Pancreas (tissue), 10 donors: ENCODE data around the gene PLLP. TPM values are rescaled to one million over a fixed set of nuclear protein-coding genes. Genes with fewer than 3 reads are reported as not detected.
A peak's percentile ranks its signal among the peaks of the same experiment; 100 is the strongest.

ENCODE experiments used
- ATAC-seq, 4 donors: fragments of 200-7000 bp; cut with Tn5 transposase; one replicate each; pipeline versions ENCODE4 v1.8.0 to v1.9.1; 2020; ENCODE audit warnings: mild to moderate bottlenecking in 4 of 4, moderate library complexity in 4 of 4
- DNase-seq, 6 donors: peaks; one replicate each; pipeline ENCODE4 v3.0.0-alpha.2; 2020
- FAIRE-seq: peaks from 2 replicates; lab custom pipeline; 2012; peaks lifted over from hg19 to GRCh38; lab: Jason Lieb, UNC
- H3K27ac ChIP-seq, 4 donors: fragments of 200-600 bp; sonication (generic); 1 replicate in 3 of 4; 2 replicates in 1 of 4; pipeline versions ENCODE4 v1.5.0 to v1.8.0; 2020
- H3K27me3 ChIP-seq, 4 donors: fragments of 200-600 bp; one replicate each; pipeline ENCODE4 v1.8.0; 2021
- H3K36me3 ChIP-seq, 3 donors: fragments of 200-600 bp; sonication (generic) in 1 of 3; one replicate each; pipeline versions ENCODE4 v1.5.0 to v1.8.0; 2020 to 2021
- H3K4me1 ChIP-seq, 3 donors: fragments of 200-600 bp; one replicate each; pipeline ENCODE4 v1.8.0; 2021
- H3K4me3 ChIP-seq, 4 donors: fragments of 200-600 bp; sonication (generic) in 2 of 4; one replicate each; pipeline versions ENCODE4 v1.5.0 to v1.8.0; 2020 to 2021
- H3K9me3 ChIP-seq, 4 donors: fragments of 200-600 bp; one replicate each; pipeline ENCODE4 v1.8.0; 2021
- WGBS, 2 donors: extraction: QIAGEN DNeasy Blood & Tissue Kit; methylation state at CpG; one replicate each; pipeline ENCODE4 v1.1.7; 2013; 5-methylcytosine and 5-hydroxymethylcytosine counted together
- intact Hi-C, 3 donors: fragments of 100-400 bp; cut with DNase I; formaldehyde crosslinking; loops; one replicate each; pipeline versions ENCODE4 v1.11.1 to v1.14.2; 2022
- polyA plus RNA-seq, 2 donors: library from polyadenylated mRNA; stranded (reverse); fragments of 200-250 nt; gene quantifications; one replicate each; pipeline ENCODE4 v1.2.3, GENCODE V29; 2013
- total RNA-seq, 6 donors: library from RNA; stranded (reverse); fragmentation: NEBNext Ultra II Directional in 4 of 6; extraction: Animal tissue kit (Norgen Biotek cat#: 25700) in 4 of 6; gene quantifications; one replicate each; pipeline versions ENCODE4 v1.2.1 to v1.2.4, GENCODE V29; 2021 to 2023
- TF ChIP-seq, protein P1 (sequence below), 4 donors: fragments of 200-600 bp; sonication (generic) in 3 of 4; IDR thresholded peaks; one replicate each; pipeline versions ENCODE4 v1.5.0 to v1.8.0; 2021; ENCODE audit warnings: antibody characterized with exemption in 4 of 4
- donor health status: healthy with polysubstance abuse.
- donor health status: DM: no; HTN: no; CAD: no; lungs with moderate emphysema.
- donor health status: DM: no; HTN: no; CAD: no.
- donor health status: control.
- donor health status: control.
- donor health status: Bipolar disorder and iron deficiency.
- donor health status: DM: yes; HTN: yes; CAD: no.
- donor health status: DM: no; HTN: no; CAD: no.
- donor health status: DM: no; HTN: no; CAD: no.
- donor health status: DM: yes; HTN: yes; CAD: no.

The PLLP gene
- total and polyA plus RNA-seq, 8 donors: 10.8 to 34.3 (median 24.1) TPM

DNA sequence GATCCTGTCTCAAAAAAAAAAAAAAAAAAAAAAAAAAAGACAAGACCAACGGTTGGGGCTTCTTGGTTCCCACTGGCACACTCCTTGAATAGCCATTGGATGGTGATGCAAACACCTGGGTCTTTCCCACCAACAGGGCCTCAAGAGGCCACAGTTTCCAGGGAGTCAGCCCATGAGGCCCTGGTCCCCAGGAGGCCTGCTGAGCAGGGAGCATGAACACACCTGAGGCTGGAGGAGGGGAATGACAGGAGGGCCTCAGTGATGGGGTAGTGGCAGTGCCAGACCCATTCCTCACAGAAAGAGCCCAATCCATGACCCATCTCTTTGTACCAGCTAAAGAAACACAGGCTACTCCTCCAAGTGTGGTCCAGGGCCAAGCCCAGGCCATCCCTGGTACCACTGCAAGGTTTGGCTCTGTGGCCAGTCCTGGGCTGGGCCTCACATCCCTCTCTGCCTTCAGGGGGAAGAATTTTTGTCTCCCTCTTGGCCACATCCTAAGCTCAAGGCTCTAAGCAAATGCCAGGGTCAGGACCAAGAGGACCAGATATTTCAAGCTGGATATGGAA, 25.5 kb downstream of the PLLP start:
- 32 to 33% methylated on average over 1 of the region's 1 CpG for WGBS, 2 donors
- TF ChIP-seq, protein P1, sequence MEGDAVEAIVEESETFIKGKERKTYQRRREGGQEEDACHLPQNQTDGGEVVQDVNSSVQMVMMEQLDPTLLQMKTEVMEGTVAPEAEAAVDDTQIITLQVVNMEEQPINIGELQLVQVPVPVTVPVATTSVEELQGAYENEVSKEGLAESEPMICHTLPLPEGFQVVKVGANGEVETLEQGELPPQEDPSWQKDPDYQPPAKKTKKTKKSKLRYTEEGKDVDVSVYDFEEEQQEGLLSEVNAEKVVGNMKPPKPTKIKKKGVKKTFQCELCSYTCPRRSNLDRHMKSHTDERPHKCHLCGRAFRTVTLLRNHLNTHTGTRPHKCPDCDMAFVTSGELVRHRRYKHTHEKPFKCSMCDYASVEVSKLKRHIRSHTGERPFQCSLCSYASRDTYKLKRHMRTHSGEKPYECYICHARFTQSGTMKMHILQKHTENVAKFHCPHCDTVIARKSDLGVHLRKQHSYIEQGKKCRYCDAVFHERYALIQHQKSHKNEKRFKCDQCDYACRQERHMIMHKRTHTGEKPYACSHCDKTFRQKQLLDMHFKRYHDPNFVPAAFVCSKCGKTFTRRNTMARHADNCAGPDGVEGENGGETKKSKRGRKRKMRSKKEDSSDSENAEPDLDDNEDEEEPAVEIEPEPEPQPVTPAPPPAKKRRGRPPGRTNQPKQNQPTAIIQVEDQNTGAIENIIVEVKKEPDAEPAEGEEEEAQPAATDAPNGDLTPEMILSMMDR (IDR thresholded peaks at IDR 0.05): no peak
- H3K4me1 ChIP-seq: peaks cover 0 to 15% (median 12%) of the 10 kb centered on the region in 3 donors
- no peaks in the 10 kb centered on the region for H3K27me3 ChIP-seq
- FAIRE-seq: no peak
- H3K9me3 ChIP-seq: no peaks in the 10 kb centered on the region
- peak in 1 of 4 donors; percentile 35 for ATAC-seq
- intact Hi-C loops: no loop called here
- peak in 3 of 6 donors; percentile 0 to 39 (median 12) for DNase-seq
- no peak overlapping the region for H3K27ac ChIP-seq
- H3K36me3 ChIP-seq: peaks cover 0 to 27% (median 5%) of the 10 kb centered on the region in 3 donors
- H3K4me3 ChIP-seq: no peak overlapping the region

DNA sequence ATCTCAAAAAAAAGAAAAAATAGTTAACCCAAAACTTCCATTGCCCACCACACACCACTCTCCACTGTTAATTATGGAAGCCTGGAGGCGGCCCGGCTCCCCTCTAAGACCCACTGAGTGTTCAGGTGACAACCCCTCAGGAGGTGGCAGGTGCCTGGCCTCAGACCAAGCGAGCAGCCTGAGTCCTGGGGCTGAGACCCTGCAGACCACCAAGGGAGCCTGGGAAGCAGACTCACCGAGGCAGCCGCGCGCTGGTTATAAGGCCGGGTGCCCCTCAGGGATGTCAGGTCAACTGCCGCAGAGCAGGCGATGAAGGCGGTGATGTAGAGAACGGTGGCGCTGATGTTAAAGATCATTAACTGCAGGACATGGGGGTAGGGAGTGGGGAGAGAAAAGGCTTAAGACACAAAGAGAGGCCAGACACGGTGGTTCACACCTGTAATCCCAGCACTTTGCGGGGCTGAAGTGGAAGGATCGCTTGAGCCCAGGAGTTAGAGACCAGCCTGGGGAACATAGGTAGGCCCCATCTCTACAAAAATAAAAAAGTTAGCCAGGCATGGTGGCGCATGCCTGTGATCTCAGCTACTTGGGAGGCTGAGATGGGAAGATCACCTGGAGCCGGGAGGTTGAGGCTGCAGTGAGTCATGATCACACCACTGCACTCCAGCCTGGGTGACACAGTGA, 26.1 kb downstream of the PLLP start:
- TF ChIP-seq, protein P1 (IDR thresholded peaks at IDR 0.05): no peak
- Histone ChIP-seq H3K4me1 (peaks cover 0 to 9% (median 5%) of the 10 kb centered on the region in 3 donors), H3K27ac (no peak overlapping the region), H3K27me3 (no peaks in the 10 kb centered on the region), H3K36me3 (peaks cover 0 to 27% (median 5%) of the 10 kb centered on the region in 3 donors), H3K4me3 (no peak overlapping the region), H3K9me3 (no peaks in the 10 kb centered on the region)
- DNase-seq (peak in 3 of 6 donors; percentile 2 to 40 (median 12)), FAIRE-seq (no peak), ATAC-seq (no peak)
- WGBS, 2 donors: 98% methylated on average over 18 of the region's 18 CpGs
- intact Hi-C loops: no loop called here

DNA sequence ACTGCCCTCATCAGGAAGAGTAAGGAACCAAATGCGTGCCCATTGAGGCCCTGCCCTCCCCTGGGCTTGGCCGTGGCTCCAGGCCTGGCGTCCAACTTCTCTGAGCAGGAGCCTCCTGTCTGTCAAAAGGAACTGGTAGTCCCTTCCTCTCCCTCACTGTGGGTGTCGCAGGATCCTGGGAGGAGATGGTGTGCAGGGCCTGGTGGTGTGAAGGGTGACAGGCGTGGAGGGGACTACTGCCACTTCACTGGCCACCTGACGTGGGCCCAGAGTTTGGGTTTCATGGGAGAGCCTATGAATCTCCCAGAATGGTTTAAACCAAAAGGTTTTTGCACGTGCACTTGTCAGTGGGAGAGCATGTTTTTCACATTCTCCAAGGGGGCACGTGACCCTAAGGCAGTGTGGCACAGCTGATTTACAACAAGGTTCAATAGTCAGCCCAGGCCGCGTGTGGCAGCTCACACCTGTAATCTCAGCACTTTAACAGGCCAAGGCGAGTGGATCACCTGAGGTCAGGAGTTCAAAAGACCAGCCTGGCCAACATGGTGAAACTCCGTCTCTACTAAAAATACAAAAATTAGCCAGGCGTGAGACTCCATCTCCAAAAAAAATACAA, 26.9 kb downstream of the PLLP start:
- TF ChIP-seq, protein P1 (IDR thresholded peaks at IDR 0.05): no peak
- H3K36me3 ChIP-seq: peaks cover 0 to 27% (median 5%) of the 10 kb centered on the region in 3 donors
- FAIRE-seq (no peak), DNase-seq (peak in 2 of 6 donors; percentile 5 to 44), ATAC-seq (no peak)
- H3K4me1 ChIP-seq: peaks cover 0 to under 1% (median 0%) of the 10 kb centered on the region in 3 donors
- no peaks in the 10 kb centered on the region for H3K27me3 ChIP-seq
- intact Hi-C loops: no loop called here
- no peak overlapping the region for H3K4me3 ChIP-seq
- no peak overlapping the region for H3K27ac ChIP-seq
- H3K9me3 ChIP-seq: no peaks in the 10 kb centered on the region
- 87% methylated on average over 13 of the region's 13 CpGs for WGBS, 2 donors

DNA sequence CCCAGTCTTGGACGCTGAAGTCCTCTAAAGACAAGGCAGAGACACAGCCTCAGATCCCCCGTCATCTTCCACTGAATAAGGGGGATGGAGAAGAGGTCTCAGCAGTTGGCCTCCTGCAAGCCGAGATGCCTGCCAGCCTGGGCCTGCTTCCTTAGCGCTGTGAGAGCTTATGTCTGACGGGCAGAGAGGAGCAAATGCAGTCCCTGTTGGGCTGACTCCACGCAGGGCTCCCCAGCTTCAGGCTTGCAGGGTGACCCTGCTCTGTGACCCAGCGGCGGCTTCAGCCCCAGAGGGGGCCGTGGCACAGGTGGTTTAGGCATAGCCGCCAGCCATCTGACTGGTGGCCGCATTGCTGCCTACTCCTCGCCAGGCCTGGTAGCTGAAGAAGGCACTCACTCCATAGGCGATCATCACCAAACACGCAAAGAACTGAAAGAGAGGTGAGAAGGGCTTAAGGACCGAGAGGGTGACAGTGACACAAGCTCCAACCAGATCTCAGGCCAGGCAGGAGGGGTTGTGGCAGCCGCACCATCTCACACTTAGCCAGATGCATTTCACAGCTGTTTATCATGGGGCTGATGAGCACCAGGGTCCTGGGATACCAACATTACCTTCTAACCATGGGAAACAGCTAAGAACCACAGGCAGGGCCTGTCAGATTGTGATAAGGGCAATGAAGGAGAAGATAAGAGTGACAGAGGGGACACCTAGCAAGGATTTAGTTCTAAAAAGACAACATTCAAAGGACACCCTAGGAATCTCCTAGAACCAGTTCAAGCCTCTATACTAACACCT, 27.7 kb downstream of the PLLP start:
- H3K4me3 ChIP-seq: no peak overlapping the region
- peaks cover 0 to 31% (median 5%) of the 10 kb centered on the region in 3 donors for H3K36me3 ChIP-seq
- FAIRE-seq (no peak), DNase-seq (peak in 2 of 6 donors; percentile 9 to 51), ATAC-seq (no peak)
- H3K27me3 ChIP-seq: no peaks in the 10 kb centered on the region
- H3K27ac ChIP-seq: no peak overlapping the region
- no peaks in the 10 kb centered on the region for H3K9me3 ChIP-seq
- intact Hi-C loops: no loop called here
- TF ChIP-seq, protein P1 (IDR thresholded peaks at IDR 0.05): no peak
- H3K4me1 ChIP-seq: no peaks in the 10 kb centered on the region
- WGBS, 2 donors: 91 to 95% methylated on average over 16 of the region's 16 CpGs
